ENCODE measurements around the gene COL4A5. TPM values are rescaled to one million over a fixed set of nuclear protein-coding genes. Genes with fewer than 3 reads are reported as not detected.

Gene COL4A5
- total and polyA plus RNA-seq, 4 donors, result 0.63 to 10.3 (median 1.2) TPM

DNA sequence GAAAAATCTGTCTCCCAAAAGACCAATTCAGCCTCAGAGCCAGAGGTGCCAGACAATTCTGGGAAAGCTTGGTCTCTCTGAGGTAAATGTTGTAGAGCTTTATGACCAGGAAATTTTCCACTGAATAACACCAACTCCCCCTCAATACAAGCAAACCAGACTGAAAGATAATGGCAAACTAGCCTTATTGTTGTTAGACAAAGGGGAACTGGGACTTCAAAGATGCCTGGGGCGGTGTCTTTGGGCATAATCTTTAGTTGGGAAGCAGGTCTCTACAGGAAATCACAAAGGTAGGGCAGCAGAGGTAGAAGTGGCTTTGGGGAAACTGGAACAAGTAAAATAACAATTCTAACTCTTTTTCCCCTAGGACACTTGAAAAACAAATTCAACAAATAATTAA is 13.4 kb upstream of the COL4A5 start:
- Histone ChIP-seq H3K36me3 (ENCODE audit: control insufficient read depth in 4 of 4, insufficient read depth in 3 of 4, low read depth in 1 of 4, low read length in 3 of 4) (no peaks in the 10 kb centered on the region), H3K27ac (ENCODE audit: low read depth in 1 of 2, low read length in 2 of 2) (no peak overlapping the region), H3K4me3 (ENCODE audit: low read depth in 1 of 3, low read length in 3 of 3) (no peak overlapping the region), H3K27me3 (ENCODE audit: control insufficient read depth in 4 of 4, insufficient read depth in 4 of 4, low read length in 3 of 4) (peaks cover 0 to 4% (median 0%) of the 10 kb centered on the region in 4 donors), H3K4me1 (ENCODE audit: control insufficient read depth in 4 of 4, insufficient read depth in 4 of 4, low read length in 3 of 4) (no peaks in the 10 kb centered on the region), H3K9me3 (ENCODE audit: control insufficient read depth in 4 of 4, low read length in 3 of 4) (no peaks in the 10 kb centered on the region), H3K9ac (ENCODE audit: low read depth in 1 of 2, low read length in 2 of 2) (no peak overlapping the region)
- DNase-seq (ENCODE audit: low spot score), result no peak
- no peak for TF ChIP-seq NR2F2 (IDR thresholded peaks at IDR 0.05)
- TF ChIP-seq SP1 (IDR thresholded peaks at IDR 0.05), result no peak
- TF ChIP-seq JUND (IDR thresholded peaks at IDR 0.05), result no peak
- TF ChIP-seq TAF1 (conservative IDR thresholded peaks at IDR 0.05), result no peak
- no peak for TF ChIP-seq YY1 (IDR thresholded peaks at IDR 0.05)
- TF ChIP-seq HNF4A (conservative IDR thresholded peaks at IDR 0.05), result no peak
- TF ChIP-seq RXRA (IDR thresholded peaks at IDR 0.05), result no peak
- TF ChIP-seq, protein P1, sequence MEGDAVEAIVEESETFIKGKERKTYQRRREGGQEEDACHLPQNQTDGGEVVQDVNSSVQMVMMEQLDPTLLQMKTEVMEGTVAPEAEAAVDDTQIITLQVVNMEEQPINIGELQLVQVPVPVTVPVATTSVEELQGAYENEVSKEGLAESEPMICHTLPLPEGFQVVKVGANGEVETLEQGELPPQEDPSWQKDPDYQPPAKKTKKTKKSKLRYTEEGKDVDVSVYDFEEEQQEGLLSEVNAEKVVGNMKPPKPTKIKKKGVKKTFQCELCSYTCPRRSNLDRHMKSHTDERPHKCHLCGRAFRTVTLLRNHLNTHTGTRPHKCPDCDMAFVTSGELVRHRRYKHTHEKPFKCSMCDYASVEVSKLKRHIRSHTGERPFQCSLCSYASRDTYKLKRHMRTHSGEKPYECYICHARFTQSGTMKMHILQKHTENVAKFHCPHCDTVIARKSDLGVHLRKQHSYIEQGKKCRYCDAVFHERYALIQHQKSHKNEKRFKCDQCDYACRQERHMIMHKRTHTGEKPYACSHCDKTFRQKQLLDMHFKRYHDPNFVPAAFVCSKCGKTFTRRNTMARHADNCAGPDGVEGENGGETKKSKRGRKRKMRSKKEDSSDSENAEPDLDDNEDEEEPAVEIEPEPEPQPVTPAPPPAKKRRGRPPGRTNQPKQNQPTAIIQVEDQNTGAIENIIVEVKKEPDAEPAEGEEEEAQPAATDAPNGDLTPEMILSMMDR (IDR thresholded peaks at IDR 0.05; ENCODE audit: low read depth, low read length, missing input control), result no peak
- no peak for TF ChIP-seq FOXA2 (IDR thresholded peaks at IDR 0.05)
- no peak for TF ChIP-seq EGR1 (IDR thresholded peaks at IDR 0.05; ENCODE audit: low read depth in 2 of 2)
- TF ChIP-seq REST (IDR thresholded peaks at IDR 0.05), result no peak
- TF ChIP-seq GABPA (IDR thresholded peaks at IDR 0.05 in 1 of 2, conservative IDR thresholded peaks at IDR 0.05 in 1 of 2), result no peak
- TF ChIP-seq, protein P2, sequence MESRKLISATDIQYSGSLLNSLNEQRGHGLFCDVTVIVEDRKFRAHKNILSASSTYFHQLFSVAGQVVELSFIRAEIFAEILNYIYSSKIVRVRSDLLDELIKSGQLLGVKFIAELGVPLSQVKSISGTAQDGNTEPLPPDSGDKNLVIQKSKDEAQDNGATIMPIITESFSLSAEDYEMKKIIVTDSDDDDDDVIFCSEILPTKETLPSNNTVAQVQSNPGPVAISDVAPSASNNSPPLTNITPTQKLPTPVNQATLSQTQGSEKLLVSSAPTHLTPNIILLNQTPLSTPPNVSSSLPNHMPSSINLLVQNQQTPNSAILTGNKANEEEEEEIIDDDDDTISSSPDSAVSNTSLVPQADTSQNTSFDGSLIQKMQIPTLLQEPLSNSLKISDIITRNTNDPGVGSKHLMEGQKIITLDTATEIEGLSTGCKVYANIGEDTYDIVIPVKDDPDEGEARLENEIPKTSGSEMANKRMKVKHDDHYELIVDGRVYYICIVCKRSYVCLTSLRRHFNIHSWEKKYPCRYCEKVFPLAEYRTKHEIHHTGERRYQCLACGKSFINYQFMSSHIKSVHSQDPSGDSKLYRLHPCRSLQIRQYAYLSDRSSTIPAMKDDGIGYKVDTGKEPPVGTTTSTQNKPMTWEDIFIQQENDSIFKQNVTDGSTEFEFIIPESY (IDR thresholded peaks at IDR 0.05), result no peak
- TF ChIP-seq, protein P3, sequence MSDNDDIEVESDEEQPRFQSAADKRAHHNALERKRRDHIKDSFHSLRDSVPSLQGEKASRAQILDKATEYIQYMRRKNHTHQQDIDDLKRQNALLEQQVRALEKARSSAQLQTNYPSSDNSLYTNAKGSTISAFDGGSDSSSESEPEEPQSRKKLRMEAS (IDR thresholded peaks at IDR 0.05), result no peak
- no peak for TF ChIP-seq RAD21 (IDR thresholded peaks at IDR 0.05)
- no peak for TF ChIP-seq FOXA1 (IDR thresholded peaks at IDR 0.05)
- 70% methylated on average over 1 of the region's 1 CpG for WGBS

- no peak overlapping the region for H3K9ac ChIP-seq (ENCODE audit: low read depth in 1 of 2, low read length in 2 of 2)
- H3K36me3 ChIP-seq (ENCODE audit: control insufficient read depth in 4 of 4, insufficient read depth in 3 of 4, low read depth in 1 of 4, low read length in 3 of 4), result no peaks in the 10 kb centered on the region
- H3K4me1 ChIP-seq (ENCODE audit: control insufficient read depth in 4 of 4, insufficient read depth in 4 of 4, low read length in 3 of 4), result peaks cover 0 to 5% (median 2%) of the 10 kb centered on the region in 4 donors
- 78% methylated on average over 5 of the region's 5 CpGs for WGBS
- H3K4me3 ChIP-seq (ENCODE audit: low read depth in 1 of 3, low read length in 3 of 3), result no peak overlapping the region
- H3K27me3 ChIP-seq (ENCODE audit: control insufficient read depth in 4 of 4, insufficient read depth in 4 of 4, low read length in 3 of 4), result peaks cover 0 to 20% (median 0%) of the 10 kb centered on the region in 4 donors
- H3K27ac ChIP-seq (ENCODE audit: low read depth in 1 of 2, low read length in 2 of 2), result no peak overlapping the region
- DNase-seq (ENCODE audit: low spot score), result no peak
- H3K9me3 ChIP-seq (ENCODE audit: control insufficient read depth in 4 of 4, low read length in 3 of 4), result no peaks in the 10 kb centered on the region
- TF ChIP-seq NR2F2 (IDR thresholded peaks at IDR 0.05), result no peak
- no peak for TF ChIP-seq JUND (IDR thresholded peaks at IDR 0.05)
- TF ChIP-seq, protein P2 (IDR thresholded peaks at IDR 0.05), result no peak
- no peak for TF ChIP-seq REST (IDR thresholded peaks at IDR 0.05)
- no peak for TF ChIP-seq RAD21 (IDR thresholded peaks at IDR 0.05)
- no peak for TF ChIP-seq HNF4G (IDR thresholded peaks at IDR 0.05)
- no peak for TF ChIP-seq HNF4A (conservative IDR thresholded peaks at IDR 0.05)
- TF ChIP-seq, protein P3 (IDR thresholded peaks at IDR 0.05), result no peak
- TF ChIP-seq TAF1 (conservative IDR thresholded peaks at IDR 0.05), result no peak
- TF ChIP-seq FOXA2 (IDR thresholded peaks at IDR 0.05), result no peak
Observed at GRCh38 chrX:108435261-108435660, 4.4 kb upstream of the COL4A5 start.
